Fibroblast of skin of back (primary cell): Measurements from ENCODE around the gene ANKS1B.
A peak's percentile ranks its signal among the peaks of the same experiment; 100 is the strongest.

Experiments
- DNase-seq: peaks from one replicate; pipeline ENCODE4 v3.0.0-alpha.2; 2013

The ANKS1B gene

DNA sequence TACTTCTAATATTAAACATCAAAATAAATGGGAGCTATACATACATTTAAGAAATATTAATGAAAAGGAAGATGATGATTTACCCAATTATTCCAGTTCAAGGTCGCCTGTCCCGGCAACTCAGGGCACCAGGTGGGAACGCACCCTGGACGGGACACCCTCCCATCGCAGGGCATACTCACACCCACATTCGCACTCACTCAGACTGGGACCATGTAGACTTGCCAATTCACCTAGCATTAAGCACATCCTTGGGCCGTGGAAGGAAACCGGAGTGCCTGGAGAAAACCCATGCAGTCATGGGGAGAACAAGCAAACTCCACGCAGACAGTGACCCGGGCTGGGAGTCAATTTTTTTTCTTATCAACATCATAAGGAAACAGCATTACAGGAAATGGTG is 864.8 kb downstream of the ANKS1B start:
- DNase-seq = no peak

DNA sequence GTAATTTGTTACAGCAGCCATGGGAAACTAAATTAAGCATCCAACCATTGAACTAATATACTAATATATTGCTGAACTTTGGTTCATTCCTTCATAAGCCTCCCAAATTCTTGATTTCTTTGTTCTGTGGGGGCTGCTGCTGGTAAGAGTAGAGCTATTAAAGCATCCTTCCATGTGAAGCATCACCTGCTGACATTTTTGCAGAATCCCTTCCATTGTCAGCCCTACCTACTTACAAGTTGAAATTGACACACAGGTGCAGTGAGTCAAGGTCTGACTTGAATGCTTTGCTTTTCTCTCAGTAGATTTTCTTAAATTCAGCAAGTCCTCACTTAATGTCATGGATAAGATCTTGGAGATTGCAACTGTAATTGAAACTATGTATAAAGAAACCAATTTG is 865.3 kb downstream of the ANKS1B start:
- DNase-seq = no peak

DNA sequence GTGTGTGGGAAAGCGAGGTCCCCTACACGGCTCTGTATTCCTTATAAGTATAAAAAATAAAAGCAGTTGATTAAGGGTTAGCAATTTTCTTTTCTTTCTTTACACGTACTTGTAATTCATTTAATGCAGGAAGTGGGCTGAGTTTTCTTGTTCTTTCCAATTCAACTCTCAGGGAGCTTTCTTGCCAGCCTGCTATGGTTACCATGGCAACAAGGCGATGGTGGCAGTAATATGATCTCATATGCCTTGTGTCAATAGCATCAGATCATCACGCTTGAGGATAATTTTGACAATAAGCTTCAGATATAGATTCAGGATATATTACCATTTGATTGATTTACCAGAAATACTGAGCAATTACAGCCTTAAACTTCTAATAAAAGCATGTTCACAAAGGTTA is 873.1 kb downstream of the ANKS1B start:
- peak; percentile 6 for DNase-seq

DNA sequence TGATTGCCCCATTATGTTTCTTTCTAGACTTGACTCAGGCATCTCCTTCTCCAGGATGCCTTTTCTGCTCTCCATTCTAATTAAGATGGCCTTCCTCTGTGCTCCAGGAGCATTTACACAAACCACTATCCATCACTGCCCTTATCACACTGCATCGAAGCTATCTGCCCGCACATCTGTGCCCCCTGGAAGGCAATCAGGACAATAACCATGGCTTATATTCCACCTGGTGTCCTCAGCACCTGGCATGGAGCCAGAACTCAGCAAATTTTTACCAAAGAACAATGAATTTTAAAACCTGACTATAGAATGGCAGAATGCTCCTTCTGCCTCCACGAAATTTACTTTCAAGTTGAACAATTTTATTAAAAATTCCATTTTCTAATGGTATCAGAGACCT is 873.9 kb downstream of the ANKS1B start:
- no peak for DNase-seq

DNA sequence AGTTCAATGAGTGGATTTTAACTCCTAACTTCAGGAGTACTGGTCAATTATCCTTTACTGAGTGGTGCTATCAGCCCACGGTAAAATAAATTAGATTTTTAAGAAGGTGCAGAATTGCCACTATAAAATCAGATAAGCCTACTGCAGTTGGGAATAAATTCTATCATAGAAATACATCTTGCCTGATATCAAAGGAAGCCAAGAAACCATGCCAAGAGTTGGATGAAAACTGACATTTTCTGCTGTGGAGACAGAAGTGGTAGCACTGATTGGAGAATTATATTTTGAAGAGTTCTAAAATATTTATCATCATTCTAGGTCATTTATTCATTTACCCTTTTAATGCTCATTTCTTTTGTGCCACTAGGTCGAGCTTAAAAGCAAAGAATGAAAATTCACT is 874.5 kb downstream of the ANKS1B start:
- no peak for DNase-seq

DNA sequence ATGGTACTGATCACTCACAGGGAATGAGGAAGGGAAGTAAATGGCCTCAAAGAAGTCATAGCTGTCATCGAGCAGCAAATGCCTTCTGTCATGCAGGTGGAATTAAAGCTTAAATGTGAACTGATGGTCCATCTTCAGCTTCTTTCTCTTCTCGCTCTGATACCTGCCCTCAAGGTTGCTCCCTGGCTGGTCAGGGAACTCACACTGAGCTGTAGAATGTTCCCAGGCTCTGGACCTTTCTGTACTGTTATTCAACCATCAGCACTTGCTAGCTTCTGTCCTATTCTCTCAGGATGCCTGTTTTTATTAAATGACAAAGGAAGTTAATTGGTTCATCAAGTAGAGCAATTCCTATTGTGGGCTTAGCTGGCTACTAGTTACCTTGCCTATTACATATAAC is 875.8 kb downstream of the ANKS1B start:
- DNase-seq = no peak

DNA sequence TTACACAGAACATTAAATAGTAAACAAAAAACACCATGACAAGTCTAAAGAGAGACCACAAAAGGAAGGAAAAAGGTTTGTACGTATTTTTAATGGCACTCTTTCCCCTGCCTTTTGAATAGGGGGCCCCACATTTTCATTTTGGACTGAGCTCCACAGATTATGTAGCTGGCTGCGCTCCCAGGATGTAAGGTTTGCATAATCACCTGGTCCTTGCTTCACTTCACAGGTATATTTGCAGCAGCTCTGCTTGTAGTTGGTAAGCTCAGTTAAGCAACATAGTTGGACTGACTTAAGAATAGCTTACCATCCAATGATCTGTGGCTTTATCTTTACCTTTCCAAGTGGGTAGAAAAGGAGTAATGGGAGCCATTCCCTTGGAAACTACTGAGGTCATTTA is 885.0 kb downstream of the ANKS1B start:
- no peak for DNase-seq

DNA sequence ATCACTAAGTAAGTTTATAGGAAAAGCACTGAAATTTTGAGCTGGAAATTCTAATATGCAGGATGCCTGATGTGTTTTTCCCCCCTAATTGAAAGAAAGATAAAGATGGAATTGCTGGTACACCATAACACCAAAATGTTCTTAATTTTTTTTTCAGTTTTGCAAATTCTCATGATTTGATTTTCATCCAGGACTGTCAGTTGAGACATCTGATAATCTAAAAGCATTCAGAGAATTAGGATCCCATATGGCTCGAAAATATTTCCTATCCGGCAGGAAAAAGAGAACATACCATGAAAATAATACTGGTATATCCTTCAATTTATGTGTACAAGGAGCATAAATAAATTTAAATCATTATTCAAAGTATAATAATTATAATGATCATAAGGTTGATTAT is 887.6 kb downstream of the ANKS1B start:
- no peak for DNase-seq

DNA sequence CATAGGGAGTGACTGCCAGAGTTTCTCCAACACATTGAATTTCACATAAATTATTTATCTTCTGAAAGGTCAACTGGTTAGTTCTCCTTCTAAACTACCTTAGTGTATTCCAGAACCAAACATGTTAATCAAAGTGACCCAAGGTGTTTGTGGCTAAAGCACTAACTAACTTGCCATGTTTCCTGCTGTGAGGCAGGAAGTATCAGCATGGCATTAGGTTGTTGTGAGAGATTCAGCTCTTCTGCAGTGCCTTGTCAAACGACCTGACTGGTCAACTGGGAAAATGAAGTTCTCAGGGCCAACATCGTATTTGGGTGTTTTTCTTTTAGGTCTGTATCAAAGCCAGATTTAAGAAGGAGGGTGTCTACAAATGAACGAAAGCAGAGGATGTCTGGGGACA is 891.6 kb downstream of the ANKS1B start:
- DNase-seq = no peak

DNA sequence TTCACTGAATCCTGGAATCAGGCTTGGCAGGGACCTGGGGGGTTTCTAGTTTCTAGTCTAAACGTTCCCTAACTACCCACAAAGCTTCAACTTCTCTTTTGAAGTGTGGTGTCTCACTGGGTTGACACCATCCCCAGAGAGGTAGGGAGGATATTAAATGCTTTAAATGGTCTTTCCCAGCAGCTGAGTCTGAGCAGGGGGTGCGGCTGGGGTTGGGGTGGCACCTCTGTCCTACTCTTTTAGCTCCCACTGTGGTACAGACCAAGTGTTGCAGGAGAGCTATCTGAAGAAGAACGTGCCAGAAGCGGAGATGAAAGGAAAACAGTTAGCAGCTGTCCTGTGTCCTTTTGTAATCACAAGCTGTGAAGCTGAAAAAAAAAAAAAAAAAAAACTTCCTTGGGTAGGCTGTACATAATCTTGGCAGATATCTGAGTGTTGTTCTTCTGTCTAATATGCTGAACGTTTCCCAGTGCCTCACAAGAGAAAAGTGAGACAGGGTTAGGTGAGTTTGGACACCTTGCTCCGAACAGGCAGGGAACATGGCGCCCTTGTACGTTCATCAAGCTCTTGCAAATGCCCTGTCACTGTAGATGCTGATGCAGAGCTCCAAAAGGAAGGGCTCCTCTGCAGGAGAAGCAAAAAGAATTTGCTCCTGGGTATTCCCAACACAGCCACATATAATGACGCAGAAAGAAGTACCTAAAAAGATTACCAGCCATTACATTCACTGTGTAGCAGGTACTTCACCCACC is 892.5 kb downstream of the ANKS1B start:
- DNase-seq = no peak

DNA sequence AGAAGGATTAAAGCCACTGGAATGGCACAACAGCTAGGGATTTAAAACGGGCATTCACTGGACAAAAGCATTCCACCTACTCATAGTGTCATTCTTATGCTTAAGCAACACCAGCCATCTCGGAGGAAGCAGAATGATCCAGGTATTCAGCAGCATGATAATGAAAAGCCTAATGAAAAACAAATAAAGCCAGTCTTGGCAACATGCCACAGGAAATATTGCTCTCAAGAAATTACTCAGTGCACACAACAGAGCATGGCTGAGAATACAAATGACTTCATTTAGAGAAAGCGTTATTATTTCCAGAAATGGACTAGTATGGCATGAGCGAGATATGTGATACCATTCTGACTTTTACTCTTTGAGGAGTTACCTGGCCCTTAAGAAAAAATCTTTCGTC is 897.5 kb downstream of the ANKS1B start:
- DNase-seq = no peak

DNA sequence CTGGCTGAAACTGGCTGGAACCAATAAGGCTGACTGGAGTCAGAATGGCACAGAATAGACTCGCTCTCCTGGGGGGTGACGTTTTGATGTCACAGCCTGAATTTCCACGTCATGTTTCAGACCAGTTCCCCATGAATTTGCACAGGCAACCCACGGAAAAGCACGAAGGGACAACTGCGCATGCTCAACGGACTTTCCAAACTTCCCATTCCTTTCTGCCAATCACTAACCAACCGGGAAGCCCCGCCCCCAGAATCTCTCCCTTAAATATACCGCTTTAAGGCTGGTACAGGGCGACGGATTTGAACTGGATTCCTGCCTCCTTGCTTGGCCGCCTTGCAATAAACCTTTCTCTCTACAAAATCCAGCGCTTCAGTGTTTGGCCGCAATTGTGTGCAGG is 904.9 kb downstream of the ANKS1B start:
- DNase-seq = no peak

DNA sequence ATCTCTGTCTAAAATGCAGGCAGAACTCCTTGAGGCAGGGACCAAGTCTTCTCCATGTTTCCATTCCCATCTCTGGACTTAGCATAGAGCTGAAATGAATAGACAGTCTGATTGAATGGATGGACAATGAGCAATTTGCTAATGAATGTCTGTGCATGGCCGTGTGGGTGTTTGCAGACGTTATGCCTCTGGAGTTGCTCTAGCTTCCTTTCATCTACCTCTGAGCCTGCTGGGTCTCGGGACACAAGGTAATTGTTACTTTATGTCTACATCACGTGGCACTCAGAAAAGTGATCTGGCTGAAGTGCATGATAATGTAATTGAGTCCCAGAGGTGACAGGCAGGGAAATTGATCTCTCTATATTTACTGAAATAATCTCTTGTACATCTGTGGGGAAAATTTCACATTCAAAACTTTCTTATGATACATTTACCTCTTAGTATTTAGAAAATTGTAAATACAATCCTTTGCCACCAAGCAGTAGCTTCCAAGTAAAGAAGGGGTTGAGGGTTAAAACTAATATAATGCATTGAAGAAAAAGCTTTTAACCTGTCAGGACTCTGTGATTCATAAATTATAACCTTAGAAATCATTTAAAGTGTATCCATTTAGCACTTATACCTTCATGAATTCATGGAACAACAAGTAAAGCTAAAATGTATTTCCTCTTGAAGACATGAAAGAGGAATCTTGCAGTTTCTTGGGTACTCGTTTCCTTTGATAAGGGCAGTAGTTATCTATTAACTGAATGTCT is 915.6 kb downstream of the ANKS1B start:
- no peak for DNase-seq

DNA sequence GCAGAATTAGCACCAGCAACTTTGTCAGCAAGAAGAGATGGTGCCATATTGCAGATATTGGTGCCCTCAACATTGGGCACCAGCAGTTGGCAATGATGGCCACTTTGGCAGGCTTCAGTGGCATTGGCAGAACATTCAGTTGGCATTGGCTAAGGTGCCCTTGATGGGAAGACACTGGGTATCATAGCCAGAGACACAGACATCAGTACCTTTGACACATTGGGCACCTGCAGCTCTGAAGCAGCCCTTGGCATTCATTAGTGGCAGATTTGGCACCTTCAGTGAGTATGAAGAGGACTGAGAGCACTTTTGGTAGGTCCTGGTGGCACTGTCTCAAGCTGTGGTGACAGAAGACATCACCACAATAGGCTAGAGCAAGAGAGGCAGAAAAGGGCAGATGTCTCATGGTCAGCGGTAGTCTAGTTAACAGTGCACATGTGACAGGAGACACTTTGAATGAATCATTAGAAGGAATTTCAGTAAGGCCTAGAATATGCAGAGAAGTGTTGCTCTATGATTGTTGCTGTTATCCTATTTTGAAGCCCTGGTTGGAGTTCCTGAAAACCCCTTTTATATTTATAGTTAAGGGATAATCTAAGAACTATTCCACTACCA is 917.5 kb downstream of the ANKS1B start:
- peak; percentile 7 for DNase-seq

DNA sequence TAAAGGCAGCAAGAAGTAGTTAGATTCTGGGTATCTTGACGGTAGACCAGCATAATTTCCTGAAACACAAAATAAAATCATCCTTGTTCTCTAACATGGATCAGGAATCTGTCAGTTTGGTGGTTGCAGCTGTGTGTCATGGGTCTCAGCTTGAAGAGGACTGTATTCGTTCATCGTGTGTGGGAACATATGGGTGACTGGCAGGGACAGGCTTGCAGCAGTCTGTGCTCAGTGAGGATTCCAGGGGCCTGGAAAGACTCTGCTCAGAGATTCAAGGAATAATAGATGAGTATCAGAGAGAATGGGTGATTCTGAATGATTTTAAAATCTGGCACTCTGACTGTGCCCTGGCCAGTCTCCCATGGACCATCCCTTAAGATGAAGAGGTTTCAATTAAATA is 918.0 kb downstream of the ANKS1B start:
- DNase-seq = no peak

DNA sequence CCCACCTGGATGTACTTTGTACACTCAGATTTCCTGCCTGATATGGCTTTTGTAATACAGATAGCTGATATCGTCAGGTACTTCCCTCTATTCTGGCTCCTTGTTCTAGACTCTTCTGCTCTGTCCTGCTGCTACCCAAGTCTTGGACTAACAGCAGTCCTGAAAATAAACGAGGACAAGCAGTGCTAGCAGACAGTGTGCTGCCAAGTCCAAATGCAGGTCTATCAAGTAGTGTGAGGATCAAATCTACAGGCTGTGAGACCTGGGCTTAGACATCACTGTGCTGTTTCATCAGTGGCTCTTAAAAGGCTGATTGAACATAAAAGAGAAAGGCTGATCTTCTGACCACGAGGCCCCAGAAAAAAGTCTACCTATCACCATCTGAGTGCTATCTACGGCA is 921.6 kb downstream of the ANKS1B start:
- no peak for DNase-seq

DNA sequence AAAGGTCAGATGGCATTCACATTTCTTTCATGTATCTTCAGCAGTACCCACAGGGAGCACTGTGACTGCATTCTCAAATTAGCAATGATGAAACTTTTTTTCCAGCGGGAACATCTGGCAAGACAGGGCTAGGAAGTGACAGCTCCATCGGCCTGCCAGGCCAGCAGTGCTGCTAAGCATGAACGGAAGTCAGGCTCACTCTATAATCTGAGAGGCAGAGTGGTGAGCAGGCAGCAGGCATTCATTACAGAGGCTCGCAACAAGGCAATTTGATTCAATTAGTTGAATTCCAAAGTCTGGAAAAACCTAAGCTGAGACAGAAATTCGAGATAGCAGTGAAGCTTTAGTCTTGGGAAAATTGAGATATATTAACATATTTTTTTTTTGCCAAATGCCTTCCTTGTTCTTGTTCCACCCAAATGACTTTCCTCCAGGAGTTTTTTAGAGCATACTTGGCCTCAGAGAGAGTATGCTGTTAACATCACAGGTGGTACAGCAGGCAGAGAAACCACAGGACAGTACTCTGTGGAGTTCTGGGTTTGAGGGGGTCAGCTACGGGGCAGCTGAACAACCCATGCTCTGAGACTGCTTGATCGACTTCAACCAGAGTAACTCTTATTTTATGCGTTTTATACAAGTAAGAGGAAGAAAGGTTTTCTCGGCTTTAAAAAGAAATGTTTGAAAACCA is 924.8 kb downstream of the ANKS1B start:
- peak; percentile 69 for DNase-seq

DNA sequence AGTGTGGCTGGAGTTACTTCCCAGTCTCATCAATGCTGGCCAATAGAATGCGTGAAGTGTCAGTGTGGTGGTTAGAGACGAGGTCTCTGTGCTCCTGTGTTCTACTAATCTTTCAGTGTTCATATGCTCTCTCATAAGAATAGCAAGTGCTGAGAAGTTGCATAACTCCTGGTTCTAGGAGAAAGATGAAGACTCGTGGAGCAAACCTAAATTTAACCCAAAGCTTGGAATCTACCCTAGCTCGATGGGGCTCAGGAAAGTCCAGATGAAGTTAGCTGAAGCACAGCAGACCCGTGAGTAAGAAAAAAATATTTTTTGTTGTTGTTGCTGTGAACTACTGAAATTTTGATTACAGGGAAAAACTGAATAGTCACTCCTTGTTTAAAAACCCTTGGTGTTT is 927.1 kb downstream of the ANKS1B start:
- DNase-seq = no peak

DNA sequence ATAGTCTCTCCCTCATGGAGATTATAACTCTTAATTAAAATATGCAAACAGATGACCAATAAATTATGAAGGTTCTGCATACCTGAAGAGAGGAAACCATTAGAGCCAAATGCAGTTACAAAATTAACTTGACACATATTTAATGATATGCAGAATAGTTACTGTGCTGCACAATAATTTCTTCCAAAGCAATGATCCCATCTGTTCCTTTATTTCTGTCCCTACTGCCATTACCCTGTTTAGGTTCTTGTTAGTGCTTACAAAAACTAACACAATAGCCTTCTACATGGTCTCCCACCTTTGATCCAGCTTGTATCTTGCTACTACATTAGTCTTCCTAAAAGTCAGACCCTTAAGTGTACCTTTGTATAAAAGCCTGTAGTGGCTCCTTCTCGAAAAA is 928.5 kb downstream of the ANKS1B start:
- no peak for DNase-seq

DNA sequence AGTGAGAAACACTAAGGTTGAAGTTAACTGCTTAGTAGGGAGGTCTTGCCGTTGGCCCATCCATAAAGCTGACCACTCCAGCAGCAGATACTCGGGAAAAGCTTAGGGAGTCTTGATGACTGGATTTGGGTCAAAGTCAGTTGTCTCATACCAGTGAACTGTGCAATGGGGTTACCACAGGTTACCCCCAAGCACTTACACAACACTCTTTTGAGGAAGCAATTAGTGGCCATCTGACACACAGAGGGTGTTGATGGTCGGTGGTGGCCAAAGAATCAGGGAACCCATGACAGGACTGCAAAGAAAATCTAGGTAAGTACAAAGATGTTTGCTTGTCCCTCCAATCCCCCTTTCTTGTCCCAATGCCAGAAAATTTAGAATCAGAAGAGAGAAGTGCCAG is 929.4 kb downstream of the ANKS1B start:
- no peak for DNase-seq

DNA sequence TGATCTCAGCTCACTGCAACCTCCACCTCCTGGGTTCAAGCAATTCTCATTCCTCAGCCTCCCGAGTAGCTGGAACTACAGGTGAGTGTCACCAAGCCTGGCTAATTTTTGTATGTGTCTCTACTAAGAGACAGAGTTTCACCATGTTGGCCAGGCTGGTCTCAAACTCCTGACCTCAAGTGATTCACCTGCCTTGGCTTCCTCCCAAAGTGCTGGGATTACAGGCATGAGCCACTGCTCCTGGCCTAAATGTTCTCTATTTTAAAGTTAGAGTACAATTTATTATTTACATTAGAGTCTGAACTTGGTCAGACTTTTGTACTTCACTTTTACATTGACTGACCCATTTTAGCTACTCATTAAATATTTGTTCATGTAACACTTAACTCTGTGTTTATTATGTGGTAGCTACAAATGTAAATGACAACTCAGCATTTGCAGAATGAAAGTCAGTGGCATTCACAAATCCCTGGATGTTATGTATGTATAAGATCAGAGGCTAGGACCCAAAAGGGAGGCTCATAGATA is 930.1 kb downstream of the ANKS1B start:
- DNase-seq = no peak

DNA sequence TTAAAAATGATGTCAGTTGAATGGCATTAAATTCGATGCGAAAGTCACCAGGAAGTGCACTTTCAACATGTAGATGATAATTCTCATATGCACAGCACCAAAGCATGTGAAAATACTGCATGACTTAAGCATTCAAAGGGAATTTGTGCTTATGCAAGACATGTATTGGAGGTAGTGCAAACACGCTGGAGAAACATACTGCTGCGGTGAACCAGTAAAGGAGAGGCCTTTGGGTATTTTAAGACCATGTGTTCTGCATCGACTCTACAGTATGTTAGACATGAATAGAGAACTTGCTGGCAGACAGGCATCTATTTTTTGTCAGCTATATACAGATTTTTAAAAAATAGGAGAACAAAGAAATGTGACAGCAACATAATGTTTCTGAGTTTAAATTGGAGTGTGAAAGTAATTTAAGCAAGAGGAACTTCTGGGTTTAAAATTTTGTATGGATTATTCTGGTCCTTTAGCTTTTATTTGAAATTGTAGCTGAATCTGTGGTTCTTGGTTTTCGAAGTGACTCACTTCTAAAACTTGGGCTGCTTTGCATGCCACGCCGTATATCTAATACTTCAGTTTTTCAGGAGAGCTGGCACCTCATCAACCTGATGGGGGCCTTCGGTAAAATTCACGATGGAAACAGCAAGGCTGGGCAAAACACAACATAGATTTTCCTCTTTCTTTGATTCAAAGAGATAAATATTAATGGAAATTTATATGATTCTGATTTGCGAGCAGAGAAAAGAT is 930.9 kb downstream of the ANKS1B start:
- DNase-seq = peak; percentile 82
